Sigmoid colon (tissue), 4 donors: ENCODE data around the gene KCNAB2.

Experiments used
- CTCF ChIP-seq, 4 experiments: fragments of 450-650 bp in 3 of 4; fragments of 200-600 bp in 1 of 4; IDR thresholded peaks; one replicate each; pipeline ENCODE4 v1.5.1; 2016 to 2019; ENCODE audit warnings: antibody characterized with exemption in 4 of 4, mild to moderate bottlenecking in 3 of 4, moderate library complexity in 2 of 4
- EP300 ChIP-seq, 4 donors: sonication (generic); formaldehyde crosslinking; IDR thresholded peaks; one replicate each; pipeline ENCODE4 v1.6.1; 2017; ENCODE audit warnings: antibody characterized with exemption in 4 of 4
- POLR2A ChIP-seq, 2 donors: fragments of 450-650 bp; IDR thresholded peaks; one replicate each; pipeline ENCODE4 v1.6.1; 2016; ENCODE audit warnings: antibody characterized with exemption in 2 of 2, mild to moderate bottlenecking in 2 of 2, moderate library complexity in 2 of 2
- POLR2AphosphoS5 ChIP-seq, 4 donors: sonication (generic); formaldehyde crosslinking; IDR thresholded peaks; one replicate each; pipeline ENCODE4 v1.6.1; 2017; ENCODE audit warnings: antibody characterized with exemption in 4 of 4

GRCh38 chr1:6003568-6004411 lies 41.9 kb upstream of the KCNAB2 start:
- TF ChIP-seq CTCF (IDR thresholded peaks at IDR 0.05) (no peak), EP300 (IDR thresholded peaks at IDR 0.05) (no peak), POLR2A (IDR thresholded peaks at IDR 0.05) (no peak), POLR2AphosphoS5 (IDR thresholded peaks at IDR 0.05) (no peak)
